Panc1 (cell line): ENCODE results near the gene MAD1L1.

ENCODE experiments used
- CTCF ChIP-seq: fragments of 450-650 bp; IDR thresholded peaks from 2 replicates; pipeline ENCODE4 v1.5.1; 2017; ENCODE audit warnings: mild to moderate bottlenecking
- REST ChIP-seq, 2 experiments: IDR thresholded peaks; 2 replicates each; pipeline ENCODE4 v1.6.1; 2011 to 2012; ENCODE audit warnings: low read depth in 2 of 2, control low read depth in 1 of 2, low read length in 1 of 2, mild to moderate bottlenecking in 1 of 2, moderate library complexity in 1 of 2; ENCODE audit not compliant: insufficient read depth in 1 of 2
- TCF7L2 ChIP-seq: IDR thresholded peaks from 2 replicates; pipeline ENCODE4 v1.6.1; 2011; ENCODE audit warnings: mild to moderate bottlenecking, low read depth, low read length, inconsistent platforms

GRCh38 chr7:2191016-2191415 lies 41.7 kb downstream of the MAD1L1 start:
- TF ChIP-seq CTCF (no peak), TCF7L2 (no peak), REST (IDR thresholded peaks at IDR 0.05; ENCODE audit: insufficient read depth in 1 of 2, low read depth in 2 of 2, low read length in 1 of 2) (no peak)
